ENCODE data around the gene CHSY3. TPM values are rescaled to one million over a fixed set of nuclear protein-coding genes. Genes with fewer than 3 reads are reported as not detected.

Gene CHSY3
- total and polyA plus RNA-seq, 4 donors, result 0.40 to 7.7 (median 2.1) TPM

GRCh38 chr5:130032807-130033206 is 128.5 kb downstream of the CHSY3 start:
- no peak for DNase-seq (ENCODE audit: low spot score)
- no peak overlapping the region for H3K27ac ChIP-seq (ENCODE audit: low read depth in 1 of 2, low read length in 2 of 2)
- no peaks in the 10 kb centered on the region for H3K9me3 ChIP-seq (ENCODE audit: control insufficient read depth in 4 of 4, low read length in 3 of 4)
- H3K9ac ChIP-seq (ENCODE audit: low read depth in 1 of 2, low read length in 2 of 2), result no peak overlapping the region
- WGBS, result 84% methylated on average over 3 of the region's 3 CpGs
- no peaks in the 10 kb centered on the region for H3K4me1 ChIP-seq (ENCODE audit: control insufficient read depth in 4 of 4, insufficient read depth in 4 of 4, low read length in 3 of 4)
- H3K27me3 ChIP-seq (ENCODE audit: control insufficient read depth in 4 of 4, insufficient read depth in 4 of 4, low read length in 3 of 4), result no peaks in the 10 kb centered on the region
- no peak for TF ChIP-seq REST (IDR thresholded peaks at IDR 0.05)
- no peak for TF ChIP-seq RXRA (IDR thresholded peaks at IDR 0.05)
- no peak for TF ChIP-seq FOXA1 (IDR thresholded peaks at IDR 0.05)
- no peak overlapping the region for H3K4me3 ChIP-seq (ENCODE audit: low read depth in 1 of 3, low read length in 3 of 3)
- no peaks in the 10 kb centered on the region for H3K36me3 ChIP-seq (ENCODE audit: control insufficient read depth in 4 of 4, insufficient read depth in 3 of 4, low read depth in 1 of 4, low read length in 3 of 4)

- Histone ChIP-seq H3K27me3 (ENCODE audit: control insufficient read depth in 4 of 4, insufficient read depth in 4 of 4, low read length in 3 of 4) (no peaks in the 10 kb centered on the region), H3K9me3 (ENCODE audit: control insufficient read depth in 4 of 4, low read length in 3 of 4) (no peaks in the 10 kb centered on the region), H3K27ac (ENCODE audit: low read depth in 1 of 2, low read length in 2 of 2) (no peak overlapping the region), H3K36me3 (ENCODE audit: control insufficient read depth in 4 of 4, insufficient read depth in 3 of 4, low read depth in 1 of 4, low read length in 3 of 4) (no peaks in the 10 kb centered on the region), H3K4me1 (ENCODE audit: control insufficient read depth in 4 of 4, insufficient read depth in 4 of 4, low read length in 3 of 4) (no peaks in the 10 kb centered on the region), H3K9ac (ENCODE audit: low read depth in 1 of 2, low read length in 2 of 2) (no peak overlapping the region), H3K4me3 (ENCODE audit: low read depth in 1 of 3, low read length in 3 of 3) (no peak overlapping the region)
- no peak for DNase-seq (ENCODE audit: low spot score)
- TF ChIP-seq REST (IDR thresholded peaks at IDR 0.05) (no peak), EGR1 (IDR thresholded peaks at IDR 0.05; ENCODE audit: low read depth in 2 of 2) (no peak), GABPA (IDR thresholded peaks at IDR 0.05 in 1 of 2, conservative IDR thresholded peaks at IDR 0.05 in 1 of 2) (no peak), NR2F2 (IDR thresholded peaks at IDR 0.05) (no peak), HNF4A (conservative IDR thresholded peaks at IDR 0.05) (no peak), JUND (IDR thresholded peaks at IDR 0.05) (no peak), RXRA (IDR thresholded peaks at IDR 0.05) (no peak), ATF3 (IDR thresholded peaks at IDR 0.05) (no peak), CTCF (IDR thresholded peaks at IDR 0.05; ENCODE audit: low read depth, low read length, missing input control) (no peak), HNF4G (IDR thresholded peaks at IDR 0.05) (no peak), MAX (IDR thresholded peaks at IDR 0.05) (no peak), FOXA1 (IDR thresholded peaks at IDR 0.05) (no peak), ZBTB33 (IDR thresholded peaks at IDR 0.05) (no peak), TAF1 (conservative IDR thresholded peaks at IDR 0.05) (no peak), RAD21 (IDR thresholded peaks at IDR 0.05) (no peak), SP1 (IDR thresholded peaks at IDR 0.05) (no peak), YY1 (IDR thresholded peaks at IDR 0.05) (no peak), FOXA2 (IDR thresholded peaks at IDR 0.05) (no peak)
Measured at GRCh38 chr5:130034566-130035210, 130.4 kb downstream of the CHSY3 start.

Measured in liver (tissue), 9 donors.